Adrenal gland (tissue), 12 donors: Measurements from ENCODE around the gene CCDC174. TPM values are rescaled to one million over a fixed set of nuclear protein-coding genes. Genes with fewer than 3 reads are reported as not detected.
"Not testable (repeated sequence)": the region's sequence is repeated elsewhere in the genome, so short reads cannot be mapped to it uniquely, and the experiment has no call there.

Experiments
- DNase-seq, 7 donors: peaks; one replicate each; pipeline ENCODE4 v3.0.0-alpha.2; 2019 to 2020
- H3K27ac ChIP-seq, 5 donors: fragments of 200-600 bp; sonication (generic) in 4 of 5; 1 replicate in 3 of 5; 2 replicates in 2 of 5; pipeline versions ENCODE4 v1.5.1 to v1.8.0; 2016 to 2020; ENCODE audit warnings: mild to moderate bottlenecking in 1 of 5
- H3K27me3 ChIP-seq: fragments of 200-600 bp; 2 replicates; pipeline ENCODE4 v1.8.0; 2021
- H3K36me3 ChIP-seq, 2 donors: fragments of 200-600 bp; replicated peaks in 1 of 2; 1 replicate in 1 of 2; 2 replicates in 1 of 2; pipeline versions ENCODE4 v1.5.1 to v1.8.0; 2018 to 2022
- H3K4me1 ChIP-seq, 2 donors: fragments of 200-600 bp; replicated peaks in 1 of 2; 1 replicate in 1 of 2; 2 replicates in 1 of 2; pipeline versions ENCODE4 v1.5.1 to v1.8.0; 2018 to 2021
- H3K4me3 ChIP-seq, 4 donors: fragments of 200-600 bp; sonication (generic) in 3 of 4; one replicate each; pipeline ENCODE4 v1.5.1; 2016 to 2018
- H3K9me3 ChIP-seq, 3 donors: fragments of 200-600 bp; sonication (generic) in 1 of 3; replicated peaks in 1 of 3; 1 replicate in 2 of 3; 2 replicates in 1 of 3; pipeline versions ENCODE4 v1.5.1 to v1.8.0; 2016 to 2021
- POLR2A ChIP-seq, 2 donors: fragments of 450-650 bp; IDR thresholded peaks; one replicate each; pipeline ENCODE4 v1.6.1; 2017; ENCODE audit warnings: antibody characterized with exemption in 2 of 2, mild to moderate bottlenecking in 2 of 2, moderate library complexity in 1 of 2
- WGBS, 4 donors: extraction: QIAGEN DNeasy Blood & Tissue Kit in 2 of 4; methylation state at CpG; one replicate each; pipeline versions ENCODE4 v1.1.5 to v1.1.7; 2013 to 2017; 5-methylcytosine and 5-hydroxymethylcytosine counted together
- intact Hi-C, 2 donors: fragments of 100-400 bp; cut with DNase I; formaldehyde crosslinking; loops; one replicate each; pipeline versions ENCODE4 v1.14.1 to v1.15.0; 2022 to 2023
- polyA plus RNA-seq, 3 donors: library from polyadenylated mRNA; stranded (reverse); fragments of 200-250 nt in 2 of 3; fragments of 350-450 nt in 1 of 3; fragmentation: Illumina TruSeq in 1 of 3; extraction: RNeasy Lipid Tissue Mini Kit (QIAGEN cat#74804) in 1 of 3; gene quantifications; one replicate each; pipeline ENCODE4 v1.2.3, GENCODE V29; 2013 to 2014
- total RNA-seq, 9 donors: library from RNA; depleted of rRNA in 4 of 9; stranded (reverse); fragments of >200 nt in 4 of 9; fragments of 120-200 nt in 1 of 9; fragmentation: NEBNext Ultra II Directional in 1 of 9; extraction: Animal tissue kit (Norgen Biotek cat#: 25700) in 1 of 9; gene quantifications; one replicate each; pipeline versions ENCODE4 v1.1.0 to v1.2.4, GENCODE V29; 2013 to 2023
- TF ChIP-seq, protein P1 (sequence below), 6 experiments: fragments of 450-650 bp in 4 of 6; fragments of 200-600 bp in 2 of 6; sonication (generic) in 1 of 6; IDR thresholded peaks; 1 replicate in 5 of 6; 2 replicates in 1 of 6; pipeline versions ENCODE4 v1.5.1 to v1.8.0; 2016 to 2021; ENCODE audit warnings: antibody characterized with exemption in 6 of 6, mild to moderate bottlenecking in 2 of 6, moderate library complexity in 1 of 6
- donor health status: healthy with polysubstance abuse.
- donor health status: Bipolar disorder and iron deficiency.
- donor health status: DM: yes; HTN: yes; CAD: no.
- donor health status: DM: no; HTN: no; CAD: no.
- donor health status: DM: no; HTN: no; CAD: no.
- donor health status: DM: yes; HTN: yes; CAD: no.

CCDC174 gene
- total and polyA plus RNA-seq, 12 donors = 4.3 to 31.6 (median 20.1) TPM

DNA sequence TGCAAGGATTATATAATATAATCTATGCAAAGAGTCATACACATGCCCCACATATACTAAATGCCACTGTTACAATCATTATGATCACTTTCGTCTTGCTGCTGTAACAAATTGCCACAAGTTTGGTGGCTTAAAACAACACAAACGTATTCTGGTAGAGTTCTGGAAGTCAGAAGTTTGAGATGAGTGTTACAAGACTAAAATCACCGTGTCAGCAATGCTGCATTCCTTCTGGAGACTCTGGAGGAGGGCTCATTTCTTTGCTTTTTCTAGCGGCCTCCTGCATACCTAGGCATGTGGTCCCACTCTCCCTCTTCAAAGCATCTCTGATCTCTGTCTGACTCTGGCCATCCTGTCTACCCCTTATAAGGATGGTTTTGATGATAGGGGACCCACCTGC, 1.4 kb upstream of the CCDC174 start:
- intact Hi-C loops = no loop called here
- no peak for DNase-seq
- peaks cover 0 to 6% of the 10 kb centered on the region in 2 donors for H3K36me3 ChIP-seq
- H3K9me3 ChIP-seq = no peaks in the 10 kb centered on the region
- no peak overlapping the region for H3K4me3 ChIP-seq
- 94 to 95% (median 95%) methylated on average over 4 of the region's 4 CpGs for WGBS, 4 donors
- no peak overlapping the region for H3K27ac ChIP-seq
- no peaks in the 10 kb centered on the region for H3K27me3 ChIP-seq
- peaks cover 15 to 19% of the 10 kb centered on the region in 2 donors for H3K4me1 ChIP-seq
- TF ChIP-seq, protein P1, sequence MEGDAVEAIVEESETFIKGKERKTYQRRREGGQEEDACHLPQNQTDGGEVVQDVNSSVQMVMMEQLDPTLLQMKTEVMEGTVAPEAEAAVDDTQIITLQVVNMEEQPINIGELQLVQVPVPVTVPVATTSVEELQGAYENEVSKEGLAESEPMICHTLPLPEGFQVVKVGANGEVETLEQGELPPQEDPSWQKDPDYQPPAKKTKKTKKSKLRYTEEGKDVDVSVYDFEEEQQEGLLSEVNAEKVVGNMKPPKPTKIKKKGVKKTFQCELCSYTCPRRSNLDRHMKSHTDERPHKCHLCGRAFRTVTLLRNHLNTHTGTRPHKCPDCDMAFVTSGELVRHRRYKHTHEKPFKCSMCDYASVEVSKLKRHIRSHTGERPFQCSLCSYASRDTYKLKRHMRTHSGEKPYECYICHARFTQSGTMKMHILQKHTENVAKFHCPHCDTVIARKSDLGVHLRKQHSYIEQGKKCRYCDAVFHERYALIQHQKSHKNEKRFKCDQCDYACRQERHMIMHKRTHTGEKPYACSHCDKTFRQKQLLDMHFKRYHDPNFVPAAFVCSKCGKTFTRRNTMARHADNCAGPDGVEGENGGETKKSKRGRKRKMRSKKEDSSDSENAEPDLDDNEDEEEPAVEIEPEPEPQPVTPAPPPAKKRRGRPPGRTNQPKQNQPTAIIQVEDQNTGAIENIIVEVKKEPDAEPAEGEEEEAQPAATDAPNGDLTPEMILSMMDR (IDR thresholded peaks at IDR 0.05) = no peak
- TF ChIP-seq POLR2A (IDR thresholded peaks at IDR 0.05) = no peak

DNA sequence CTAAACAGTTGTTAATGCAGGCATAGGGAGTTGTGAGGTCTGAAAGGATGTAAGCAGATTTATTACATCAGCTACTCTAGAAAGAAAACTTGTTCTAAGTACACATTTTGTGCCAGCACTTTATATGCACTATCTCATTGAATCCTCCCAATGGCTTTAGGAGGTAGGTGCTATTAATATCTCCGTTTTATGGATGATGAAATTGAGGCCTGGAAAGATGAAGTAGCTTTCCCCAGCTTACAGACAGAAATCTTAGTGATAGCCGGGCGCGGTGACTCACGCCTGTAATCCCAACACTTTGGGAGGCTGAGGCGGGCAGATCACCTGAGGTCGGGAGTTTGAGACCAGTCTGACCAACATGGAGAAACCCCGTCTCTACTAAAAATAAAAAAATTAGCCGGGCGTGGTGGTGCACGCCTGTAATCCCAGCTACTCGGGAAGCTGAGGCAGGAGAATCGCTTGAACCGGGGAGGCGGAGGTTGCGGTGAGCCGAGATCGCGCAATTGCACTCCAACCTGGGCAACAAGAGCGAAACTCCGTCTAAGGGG, 872 bp downstream of the CCDC174 start:
- Histone ChIP-seq H3K36me3 (peaks cover 0 to 29% of the 10 kb centered on the region in 2 donors), H3K4me1 (peaks cover 15 to 19% of the 10 kb centered on the region in 2 donors), H3K27ac (peak overlapping the region in 4 of 5 donors; percentile 67 to 93 (median 80)), H3K4me3 (peak overlapping the region; percentile 60 to 86 (median 74))
- intact Hi-C loops, DNase-seq, H3K9me3 ChIP-seq, H3K27me3 ChIP-seq: not testable (repeated sequence)
- whole genome bisulfite sequencing, 4 donors = 81 to 89% (median 83%) methylated on average over 21 of the region's 21 CpGs

DNA sequence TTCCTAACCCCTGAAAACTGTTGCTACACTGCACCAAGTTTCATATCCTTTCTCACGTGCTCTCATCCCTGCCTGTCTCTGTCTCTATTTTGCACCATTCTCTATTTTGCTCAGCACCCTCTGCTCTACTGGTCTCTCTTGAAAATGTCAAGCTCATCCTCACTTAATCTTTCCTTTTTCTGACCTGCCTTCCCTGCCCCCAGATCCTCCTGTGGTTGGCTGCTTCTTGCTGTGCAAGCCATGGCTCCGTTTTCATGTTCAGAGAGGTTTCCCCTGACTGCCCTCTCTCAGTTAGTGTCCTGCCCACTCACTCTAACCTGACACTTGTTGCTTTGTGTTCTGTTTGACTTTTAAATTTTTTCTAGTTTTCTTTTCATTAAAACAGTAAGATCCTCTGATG, 6.0 kb downstream of the CCDC174 start:
- peaks cover 0 to 79% of the 10 kb centered on the region in 2 donors for H3K36me3 ChIP-seq
- no peaks in the 10 kb centered on the region for H3K9me3 ChIP-seq
- H3K27ac ChIP-seq = no peak overlapping the region
- H3K4me3 ChIP-seq = no peak overlapping the region
- DNase-seq = no peak
- intact Hi-C loops = no loop called here
- 73 to 85% (median 80%) methylated on average over 2 of the region's 2 CpGs for WGBS, 4 donors
- peaks cover 11 to 14% of the 10 kb centered on the region in 2 donors for H3K4me1 ChIP-seq
- TF ChIP-seq, protein P1 (IDR thresholded peaks at IDR 0.05) = no peak
- no peak for TF ChIP-seq POLR2A (IDR thresholded peaks at IDR 0.05)
- H3K27me3 ChIP-seq = no peaks in the 10 kb centered on the region

DNA sequence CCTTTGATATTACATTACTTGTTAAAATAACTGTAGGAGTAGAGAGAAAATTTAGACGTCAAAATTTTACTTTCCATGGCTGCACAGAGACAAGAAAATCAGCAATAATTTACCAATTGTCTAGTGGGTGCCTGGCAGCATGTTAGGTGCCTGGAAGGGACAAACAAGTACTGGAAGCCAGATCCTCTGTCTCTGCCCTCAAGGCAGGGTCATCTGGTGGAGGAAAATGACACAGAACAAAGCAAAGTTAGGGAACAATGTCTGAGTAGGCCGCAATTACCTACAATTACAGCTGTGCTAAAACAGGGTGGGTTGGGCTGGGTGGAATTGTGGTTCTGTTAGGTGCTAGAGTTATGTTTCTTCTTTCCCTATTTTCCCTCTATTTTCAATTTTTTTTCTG, 7.4 kb downstream of the CCDC174 start:
- WGBS, 4 donors = 79 to 87% (median 84%) methylated on average over 2 of the region's 2 CpGs
- intact Hi-C loops = no loop called here
- DNase-seq = peak in 1 of 7 donors; percentile 71
- Histone ChIP-seq H3K36me3 (peaks cover 0 to 93% of the 10 kb centered on the region in 2 donors), H3K4me3 (no peak overlapping the region), H3K27me3 (no peaks in the 10 kb centered on the region), H3K4me1 (no peaks in the 10 kb centered on the region), H3K27ac (no peak overlapping the region), H3K9me3 (no peaks in the 10 kb centered on the region)
- no peak for TF ChIP-seq POLR2A (IDR thresholded peaks at IDR 0.05)
- TF ChIP-seq, protein P1 (IDR thresholded peaks at IDR 0.05) = no peak

DNA sequence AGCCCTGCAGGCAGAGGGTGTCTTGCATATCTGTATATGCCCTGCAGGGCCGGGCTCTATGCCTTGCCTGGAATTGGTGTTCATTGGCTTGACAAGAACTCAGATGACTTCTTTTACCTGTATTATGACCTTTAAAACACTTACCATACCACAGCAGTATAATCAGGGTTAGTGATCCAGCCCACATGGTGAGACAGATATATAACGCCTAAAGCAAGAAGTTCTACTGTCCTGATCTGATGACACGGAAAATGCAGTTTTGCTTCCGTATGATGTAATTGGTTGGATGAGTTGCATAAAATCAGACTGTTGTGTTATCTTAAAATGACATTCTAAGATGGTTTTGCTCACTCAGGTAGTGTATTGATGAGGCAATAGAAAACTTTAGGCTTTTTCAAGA, 9.4 kb downstream of the CCDC174 start:
- Histone ChIP-seq H3K27ac (no peak overlapping the region), H3K27me3 (no peaks in the 10 kb centered on the region), H3K9me3 (no peaks in the 10 kb centered on the region), H3K36me3 (peaks cover 0 to 99% of the 10 kb centered on the region in 2 donors), H3K4me3 (no peak overlapping the region), H3K4me1 (no peaks in the 10 kb centered on the region)
- DNase-seq = no peak
- no peak for TF ChIP-seq POLR2A (IDR thresholded peaks at IDR 0.05)
- TF ChIP-seq, protein P1 (IDR thresholded peaks at IDR 0.05) = no peak
- intact Hi-C loops = no loop called here
- WGBS, 4 donors = 67 to 98% (median 82%) methylated on average over 4 of the region's 4 CpGs
